A549 treated with Mapracorat at 1 μM for 4 hours (cell line): ENCODE measurements around the gene CLDN10. TPM values are rescaled to one million over a fixed set of nuclear protein-coding genes. Genes with fewer than 3 reads are reported as not detected.

Source experiments
- total RNA-seq: library from RNA; stranded (reverse); fragments of 200-300 nt; extraction: Qiagen RNA extraction; gene quantifications from 5 replicates; pipeline ENCODE4 v1.2.3, GENCODE V29; 2022

The CLDN10 gene, protein sequence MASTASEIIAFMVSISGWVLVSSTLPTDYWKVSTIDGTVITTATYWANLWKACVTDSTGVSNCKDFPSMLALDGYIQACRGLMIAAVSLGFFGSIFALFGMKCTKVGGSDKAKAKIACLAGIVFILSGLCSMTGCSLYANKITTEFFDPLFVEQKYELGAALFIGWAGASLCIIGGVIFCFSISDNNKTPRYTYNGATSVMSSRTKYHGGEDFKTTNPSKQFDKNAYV
- total RNA-seq, result 0.15 to 0.34 TPM (median 0.26 TPM) in 5 replicates

GRCh38 chr13:95552539-95553441 is at the start of gene CLDN10:
Gene CLDN10 (plus strand): TSS chr13:95552720. CDS start chr13:95552754, 34 bp downstream.

Other genes starting within 250 kb of the CLDN10 start
- gene DZIP1, start 92.0 kb downstream of the CLDN10 start, total RNA-seq, result 10.1 to 13.5 TPM (median 12.0 TPM) in 5 replicates
- 10.0 to 13.2 TPM (median 12.0 TPM) in 5 replicates for gene DNAJC3, start 124.4 kb downstream of the CLDN10 start, total RNA-seq